Stimulated activated CD4-positive, alpha-beta T cell treated with anti-CD3 and anti-CD28 coated beads, Interleukin-15, amount 100 ng/mL, for 1 hour (primary cell): ENCODE measurements around the gene STXBP2.
A peak's percentile ranks its signal among the peaks of the same experiment; 100 is the strongest.

Source experiments
- DNase-seq, 2 donors: peaks; one replicate each; pipeline ENCODE4 v3.0.0-alpha.2; 2020; ENCODE audit warnings: low read depth in 1 of 2, low spot score in 1 of 2

STXBP2 gene

DNA sequence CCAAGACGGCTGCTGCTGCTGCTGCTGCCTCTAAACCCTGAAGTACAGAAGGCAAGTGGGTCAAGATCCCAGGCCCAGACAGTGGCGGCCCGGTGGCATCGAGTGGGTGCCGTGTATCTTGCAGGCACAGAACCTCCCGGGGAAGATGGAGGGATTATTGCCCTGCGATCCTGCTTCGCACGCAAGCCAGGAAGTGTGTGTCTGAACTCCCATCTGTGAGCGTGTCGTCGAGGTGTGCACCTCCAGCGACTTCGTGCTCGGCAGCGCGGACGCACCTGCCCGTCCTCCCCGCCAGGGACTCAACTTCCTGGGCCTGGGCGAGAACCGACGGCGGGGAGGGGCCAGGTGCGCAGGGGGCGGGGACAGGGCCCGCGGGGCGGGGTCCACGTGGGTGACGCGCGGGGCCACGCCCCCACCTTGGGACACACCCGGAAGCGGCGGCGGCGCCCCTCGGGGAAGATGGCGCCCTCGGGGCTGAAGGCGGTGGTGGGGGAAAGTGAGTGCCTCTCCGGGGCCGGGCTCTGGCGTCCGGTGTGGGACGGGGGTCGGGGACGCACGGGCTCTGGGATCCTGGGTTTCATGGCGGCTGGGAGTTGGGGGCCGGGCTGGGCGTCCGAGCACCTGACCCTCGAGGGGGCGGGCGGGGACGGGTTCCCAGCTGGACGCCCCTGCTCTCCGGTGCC, at the start of gene STXBP2:
Gene STXBP2, plus strand, starts transcription at position 420 of the 683 bp plus-strand sequence. Its CDS starts 40 bp downstream, at position 460.
- DNase-seq = peak; percentile 92 to 93

- DNase-seq = no peak
These were observed 47.1 kb upstream of the STXBP2 start for GRCh38 chr19:7589822-7590221.

GRCh38 chr19:7590256-7590655, 46.7 kb upstream of the STXBP2 start:
- no peak for DNase-seq

DNA sequence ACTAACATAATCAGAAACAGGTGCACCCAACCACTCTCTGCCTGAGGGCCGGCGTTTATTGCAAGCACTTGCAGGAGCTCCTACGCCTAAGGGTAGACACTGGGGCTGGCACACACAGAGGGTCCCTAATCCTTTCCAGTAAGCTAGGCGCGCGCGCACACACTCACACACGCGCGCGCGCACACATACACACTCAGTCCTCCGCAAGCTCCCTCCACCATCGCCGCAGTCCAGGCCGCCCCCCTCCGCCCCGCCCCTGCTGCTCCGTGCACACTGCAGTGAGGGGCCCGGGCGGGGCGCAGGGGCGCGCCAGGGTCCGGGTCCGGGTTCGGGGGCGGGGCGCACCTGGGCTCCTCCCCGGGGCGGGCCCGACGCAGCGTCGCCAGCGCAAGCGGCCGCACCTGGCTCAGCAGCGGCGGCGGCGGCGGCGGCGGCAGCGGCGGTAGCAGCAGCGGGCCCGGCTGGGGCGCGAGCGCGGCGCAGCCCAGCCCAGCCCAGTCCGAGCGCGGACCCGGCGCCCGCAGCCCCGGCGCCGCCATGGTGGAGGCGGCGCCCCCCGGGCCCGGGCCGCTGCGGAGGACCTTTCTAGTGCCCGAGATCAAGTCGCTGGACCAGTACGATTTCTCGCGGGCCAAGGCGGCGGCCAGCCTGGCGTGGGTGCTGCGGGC, 41.3 kb upstream of the STXBP2 start, which contains the start of gene CAMSAP3:
Gene CAMSAP3, plus strand, starts transcription at position 398 of the 668 bp plus-strand sequence. Its CDS starts 140 bp downstream, at position 538.
- peak in 1 of 2 donors; percentile 39 for DNase-seq

DNA sequence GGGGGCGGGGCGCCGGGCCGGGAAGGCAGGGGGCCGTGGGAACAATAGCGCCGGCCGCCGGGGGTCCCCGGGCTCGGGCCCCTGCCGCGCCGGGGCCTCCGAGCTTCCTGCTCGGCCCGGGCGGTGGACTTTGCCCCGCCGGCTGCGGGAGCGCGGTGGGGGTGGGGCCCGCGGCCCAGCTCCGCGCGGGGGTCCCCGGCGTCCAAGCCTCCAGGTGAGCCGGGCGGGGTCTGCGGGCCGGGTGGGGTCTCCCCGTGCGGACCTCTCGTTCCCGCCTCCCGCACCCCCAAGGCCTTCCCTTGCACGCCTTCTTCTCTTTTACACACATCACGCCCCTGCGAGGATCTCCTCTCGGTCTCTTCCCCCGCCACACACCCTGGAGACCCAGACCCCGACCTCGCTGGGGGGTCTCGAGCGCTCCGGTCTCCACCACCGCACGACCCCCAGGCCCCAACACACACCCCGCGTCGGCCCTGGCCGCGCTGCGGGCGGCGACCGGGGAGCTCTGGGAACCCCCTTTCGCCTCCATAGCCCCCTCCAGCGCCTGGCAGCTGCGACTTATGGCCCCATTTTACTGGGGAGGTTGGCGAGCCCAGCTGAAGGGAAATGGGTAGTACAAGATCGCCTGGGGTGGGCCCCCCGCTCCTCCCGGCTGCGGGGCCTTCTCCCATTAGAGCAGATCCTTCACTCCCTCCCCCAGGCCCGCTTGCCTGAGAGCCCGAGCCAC, 40.5 kb upstream of the STXBP2 start:
- no peak for DNase-seq

DNA sequence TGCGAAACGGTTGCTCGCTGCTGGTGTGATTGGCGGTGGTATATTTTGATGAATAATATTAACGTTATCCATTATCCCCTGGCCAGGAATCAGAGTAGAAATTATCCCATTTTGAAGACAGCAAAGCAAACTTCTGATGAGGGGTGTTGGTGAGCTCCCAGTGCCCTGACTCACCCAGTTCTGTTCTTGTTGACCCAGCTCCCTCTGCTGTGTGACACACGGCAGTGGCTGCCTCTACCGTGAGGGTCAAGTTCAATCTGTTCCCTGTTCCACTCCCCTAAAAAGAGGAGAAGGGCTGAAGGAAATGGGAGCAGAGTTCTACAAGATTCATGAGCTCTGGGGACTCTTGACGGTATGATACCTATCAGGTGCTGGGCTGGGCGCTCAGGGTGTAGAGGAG, 39.2 kb upstream of the STXBP2 start:
- DNase-seq = no peak

GRCh38 chr19:7598180-7598579, 38.7 kb upstream of the STXBP2 start:
- no peak for DNase-seq

GRCh38 chr19:7600721-7601120, 36.2 kb upstream of the STXBP2 start:
- DNase-seq = no peak

- DNase-seq = no peak
These were observed 34.5 kb upstream of the STXBP2 start for GRCh38 chr19:7602240-7602934.

DNA sequence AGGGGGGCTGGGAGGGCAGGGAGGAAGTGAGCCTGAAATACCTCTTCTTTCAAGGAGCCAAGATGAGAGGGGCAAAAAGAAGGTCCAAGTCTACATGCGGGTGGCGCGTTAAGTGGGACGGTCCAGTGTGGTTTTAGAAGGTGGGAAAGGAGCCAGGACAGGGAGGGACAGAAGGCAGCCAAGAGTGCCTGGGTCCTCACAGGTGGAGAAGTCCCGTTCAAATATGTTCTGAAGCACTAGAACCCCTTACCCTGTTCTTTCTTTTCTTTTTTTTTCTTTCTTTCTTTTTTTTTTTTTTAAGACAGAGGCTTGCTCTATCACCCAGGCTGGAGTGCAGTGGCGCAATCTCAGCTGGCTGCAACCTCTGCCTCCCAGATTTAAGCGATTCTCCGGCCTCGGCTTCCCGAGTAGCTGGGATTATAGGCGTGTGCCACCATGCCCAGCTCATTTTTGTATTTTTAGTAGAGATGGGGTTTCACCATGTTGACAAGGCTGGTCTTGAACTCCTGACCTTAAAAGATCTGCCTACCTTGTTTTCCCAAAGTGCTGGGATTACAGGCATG, 33.9 kb upstream of the STXBP2 start:
- no peak for DNase-seq

DNA sequence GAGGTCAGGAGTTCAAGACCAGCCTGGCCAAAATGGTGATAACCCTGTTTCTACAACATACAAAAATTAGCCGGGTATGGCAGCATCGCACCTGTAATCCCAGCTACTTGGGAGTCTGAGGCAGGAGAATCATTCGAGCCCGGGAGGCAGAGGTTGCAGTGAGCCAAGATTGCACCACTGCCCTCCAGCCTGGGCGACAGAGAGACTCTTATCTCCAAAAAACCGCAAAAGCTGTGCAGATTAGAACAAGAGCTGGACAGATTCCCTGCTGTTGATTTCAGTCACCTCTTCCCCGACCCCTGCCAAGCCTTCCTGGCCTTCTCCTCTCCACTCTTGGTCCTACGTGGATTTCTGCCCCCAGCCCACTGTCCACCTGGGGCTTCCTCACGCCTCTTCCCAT, 33.0 kb upstream of the STXBP2 start:
- no peak for DNase-seq

GRCh38 chr19:7605490-7606222, 31.3 kb upstream of the STXBP2 start:
- no peak for DNase-seq

- no peak for DNase-seq
These were observed 30.6 kb upstream of the STXBP2 start for GRCh38 chr19:7606289-7606688.

DNA sequence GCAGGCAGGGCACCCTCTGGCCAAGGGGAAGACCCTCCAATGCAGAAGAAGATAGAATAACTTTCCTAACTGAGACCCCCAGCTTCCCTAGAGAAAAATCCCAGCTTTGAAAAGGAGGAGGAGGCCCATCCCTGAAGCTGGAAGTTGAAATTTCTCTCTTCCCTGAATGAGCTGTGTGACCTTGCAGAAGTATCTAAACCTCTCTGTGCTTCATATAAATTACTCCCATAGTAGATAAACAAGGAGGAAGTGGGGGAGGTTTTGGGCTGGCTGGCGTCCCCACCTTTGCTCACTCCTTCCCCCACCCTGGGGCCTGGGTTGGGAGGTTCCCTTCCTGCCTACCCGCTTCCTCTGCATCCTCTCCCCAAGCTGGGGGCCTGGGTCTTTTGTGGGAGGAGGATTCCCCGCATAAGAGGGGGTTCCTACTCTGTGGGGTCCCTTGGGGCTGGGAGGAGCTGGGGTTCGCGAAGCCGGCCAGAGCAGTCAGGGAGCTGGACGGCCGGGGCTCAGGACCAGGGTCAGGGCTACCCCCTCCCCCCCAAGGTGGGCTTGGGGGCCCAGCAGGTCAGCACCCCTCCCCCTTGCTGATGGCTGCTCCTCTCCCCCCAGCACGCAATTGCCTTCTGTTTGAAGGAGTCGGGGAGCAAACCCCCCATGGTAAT, 29.6 kb upstream of the STXBP2 start:
- no peak for DNase-seq

DNA sequence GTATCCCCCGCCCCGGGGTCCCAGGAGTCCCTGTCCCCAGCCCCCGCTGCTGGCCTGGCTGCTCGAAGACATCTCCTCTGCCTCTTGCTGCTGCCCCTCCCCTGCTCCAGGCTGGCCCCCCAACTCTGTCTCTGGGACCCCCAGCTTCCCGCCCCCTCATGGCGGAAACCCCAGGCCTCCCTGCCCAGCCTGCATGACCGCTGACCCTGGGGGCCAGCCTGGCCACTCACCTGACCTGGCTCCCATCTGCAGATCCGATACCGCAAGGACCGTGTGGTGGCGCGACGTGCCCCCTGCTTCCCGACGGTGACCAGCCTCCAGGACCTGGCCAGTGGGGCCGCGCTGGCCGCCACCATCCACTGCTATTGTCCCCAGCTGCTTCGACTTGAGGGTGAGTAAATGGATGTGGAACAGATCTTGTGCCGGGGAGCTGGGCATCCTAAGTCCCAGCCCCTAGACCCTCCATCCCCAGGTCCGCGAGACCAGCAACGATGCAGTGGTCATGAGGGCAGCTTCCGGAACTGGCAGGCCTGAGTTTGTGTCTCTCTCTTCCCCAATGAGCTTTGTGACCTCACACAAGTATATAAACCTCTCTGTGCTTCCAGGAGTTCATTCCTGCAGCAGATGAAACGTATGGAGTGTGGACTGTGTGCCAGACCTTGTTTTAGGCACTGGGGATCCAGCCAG, 28.9 kb upstream of the STXBP2 start:
- DNase-seq = no peak

DNA sequence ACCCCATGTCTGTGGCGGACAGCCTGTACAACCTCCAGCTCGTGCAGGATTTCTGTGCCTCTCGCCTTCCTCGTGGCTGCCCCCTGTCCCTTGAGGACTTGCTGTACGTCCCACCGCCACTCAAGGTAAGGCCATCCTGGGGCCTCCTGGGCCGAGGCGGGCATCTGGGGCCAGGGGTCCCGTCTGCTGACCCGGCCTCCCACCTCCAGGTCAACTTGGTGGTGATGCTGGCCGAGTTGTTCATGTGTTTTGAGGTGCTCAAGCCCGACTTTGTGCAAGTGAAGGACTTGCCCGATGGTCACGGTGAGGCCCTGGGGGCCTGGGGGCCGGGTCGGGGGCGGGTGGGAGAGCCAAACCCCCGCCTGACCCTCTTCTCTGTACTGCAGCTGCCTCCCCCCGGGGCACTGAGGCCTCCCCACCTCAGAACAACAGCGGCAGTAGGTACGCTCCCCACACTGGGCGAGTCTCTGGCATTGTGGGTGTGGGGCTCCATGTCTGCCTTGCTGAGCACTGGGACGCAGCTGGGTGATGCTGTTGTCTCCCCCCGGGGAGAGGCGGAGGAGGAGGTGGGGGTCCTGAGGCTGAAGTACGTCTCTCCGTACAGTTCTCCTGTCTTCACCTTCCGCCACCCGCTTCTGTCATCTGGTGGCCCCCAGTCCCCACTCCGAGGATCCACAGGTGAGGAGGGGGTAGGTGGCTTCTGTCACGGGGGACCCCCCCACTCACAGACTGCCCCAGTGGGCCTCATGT, 26.2 kb upstream of the STXBP2 start:
- DNase-seq = no peak

- DNase-seq = no peak
These were observed 25.2 kb upstream of the STXBP2 start for GRCh38 chr19:7611541-7612279.
